Stimulated activated CD4-positive, alpha-beta T cell treated with anti-CD3 and anti-CD28 coated beads, Interleukin-15, amount 100 ng/mL, for 1 hour (primary cell): ENCODE data around the gene BAD.
A peak's percentile ranks its signal among the peaks of the same experiment; 100 is the strongest.

Experiments
- DNase-seq, 2 donors: peaks; one replicate each; pipeline ENCODE4 v3.0.0-alpha.2; 2020; ENCODE audit warnings: low read depth in 1 of 2, low spot score in 1 of 2

Gene BAD

GRCh38 chr11:64281957-64282770 lies 2.3 kb downstream of the BAD start:
- no peak for DNase-seq

- no peak for DNase-seq
Measured at GRCh38 chr11:64278576-64279190, 5.8 kb downstream of the BAD start.

- DNase-seq, result no peak
Measured at GRCh38 chr11:64276653-64277431, 7.6 kb downstream of the BAD start.

DNA sequence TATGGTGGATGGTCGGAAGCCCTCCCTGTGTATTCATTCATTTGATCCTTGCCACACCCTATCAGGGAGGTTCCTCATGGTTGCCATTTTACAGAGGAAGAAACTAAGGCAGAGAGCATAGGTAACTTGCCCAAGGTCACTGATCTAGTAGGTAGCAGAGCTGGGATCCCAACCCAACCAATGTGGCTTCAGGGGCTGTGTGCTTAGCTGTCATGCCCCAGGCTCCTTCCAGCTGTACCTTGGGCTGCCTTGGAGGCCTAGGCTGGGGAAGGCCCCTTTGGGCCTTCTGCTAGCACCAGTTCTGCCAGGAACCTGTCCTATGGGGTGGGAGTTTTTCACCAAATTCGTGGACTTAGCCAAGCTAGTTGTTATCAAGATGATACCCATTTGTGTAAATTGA lies 8.6 kb downstream of the BAD start:
- DNase-seq, result no peak

DNA sequence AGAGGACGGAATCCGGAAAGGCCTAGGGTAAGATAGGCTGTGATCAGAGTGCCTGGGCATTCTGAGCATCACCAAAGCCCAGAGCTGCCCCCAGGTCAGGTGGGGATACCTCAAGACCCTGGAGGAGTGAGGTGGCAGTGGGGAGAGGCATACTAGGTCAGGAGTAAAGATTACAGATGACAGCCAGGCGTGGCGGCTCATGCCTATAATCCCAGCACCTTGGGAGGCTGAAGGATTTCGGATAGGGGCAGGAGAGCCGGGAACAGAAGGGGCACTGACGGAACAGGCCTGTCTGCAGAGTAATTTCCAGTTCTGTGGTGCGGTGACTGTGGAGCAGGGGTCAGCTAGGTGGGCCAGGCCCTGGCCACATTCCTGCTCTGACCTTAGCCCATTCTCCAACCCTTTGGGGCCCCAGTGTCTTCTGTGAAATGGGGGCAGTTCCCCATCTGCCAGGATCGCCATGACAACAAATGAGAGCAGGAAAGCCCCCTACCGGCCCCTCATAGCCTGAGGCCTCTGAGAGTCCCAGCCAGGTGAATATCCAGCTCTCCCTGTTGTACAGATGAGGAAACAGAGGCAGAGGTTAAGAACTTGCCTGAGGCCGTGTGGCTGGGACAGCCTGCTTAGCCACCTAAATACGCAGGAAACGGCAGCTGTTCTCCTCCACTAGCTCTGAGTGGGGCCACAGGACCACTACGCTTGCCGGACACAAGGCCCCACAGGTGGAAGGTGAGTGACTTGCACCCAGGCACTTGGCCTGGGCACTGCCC lies 9.2 kb downstream of the BAD start:
- DNase-seq, result no peak

GRCh38 chr11:64269540-64270220 lies 14.8 kb downstream of the BAD start:
- peak; percentile 95 to 98 for DNase-seq

- DNase-seq, result no peak
Measured at GRCh38 chr11:64268893-64269539, 15.4 kb downstream of the BAD start.

DNA sequence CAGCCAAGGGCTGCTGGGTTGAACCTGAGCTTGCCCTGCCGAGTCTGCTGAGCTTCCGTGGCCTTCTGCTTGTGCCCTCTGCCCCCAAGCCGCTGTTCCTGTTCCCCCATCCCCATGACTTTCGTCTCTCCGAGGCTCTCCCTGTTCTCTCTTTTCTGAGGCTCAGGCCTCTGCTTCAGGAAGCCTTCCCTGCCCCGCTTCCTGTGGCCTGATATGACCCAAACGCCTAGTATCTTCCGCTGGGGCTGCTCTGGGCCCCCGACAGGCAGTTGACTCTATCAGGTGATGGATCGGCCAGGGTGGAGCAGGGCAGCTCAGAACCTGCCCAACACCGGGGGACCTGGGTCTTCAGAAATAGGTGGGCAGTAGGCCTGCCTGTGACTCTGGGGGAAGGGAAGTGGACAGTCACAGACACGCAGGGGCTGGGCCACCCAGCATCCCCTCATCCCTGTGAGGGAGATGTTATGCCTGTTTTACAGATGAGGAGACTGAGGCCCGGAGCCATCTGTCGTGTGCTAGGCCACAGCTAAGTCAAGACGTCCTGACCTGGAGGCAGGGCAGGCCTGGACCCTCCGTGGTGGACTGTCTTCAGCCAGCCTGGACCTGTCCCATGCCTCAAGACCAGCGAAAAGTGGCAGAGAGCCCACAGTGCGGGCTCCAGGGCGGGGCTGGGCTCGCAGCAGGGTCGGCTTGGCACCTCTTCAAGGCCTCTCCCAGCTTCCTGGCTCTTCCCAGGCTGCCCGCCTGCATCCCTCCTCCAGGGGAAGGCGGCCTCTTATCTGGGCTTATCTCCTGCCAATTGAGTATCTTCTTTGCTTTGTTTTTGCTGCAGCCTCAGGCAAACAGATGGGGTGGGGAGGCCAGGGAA lies 16.2 kb downstream of the BAD start:
- DNase-seq, result no peak

GRCh38 chr11:64267207-64267945 lies 17.1 kb downstream of the BAD start:
- no peak for DNase-seq

DNA sequence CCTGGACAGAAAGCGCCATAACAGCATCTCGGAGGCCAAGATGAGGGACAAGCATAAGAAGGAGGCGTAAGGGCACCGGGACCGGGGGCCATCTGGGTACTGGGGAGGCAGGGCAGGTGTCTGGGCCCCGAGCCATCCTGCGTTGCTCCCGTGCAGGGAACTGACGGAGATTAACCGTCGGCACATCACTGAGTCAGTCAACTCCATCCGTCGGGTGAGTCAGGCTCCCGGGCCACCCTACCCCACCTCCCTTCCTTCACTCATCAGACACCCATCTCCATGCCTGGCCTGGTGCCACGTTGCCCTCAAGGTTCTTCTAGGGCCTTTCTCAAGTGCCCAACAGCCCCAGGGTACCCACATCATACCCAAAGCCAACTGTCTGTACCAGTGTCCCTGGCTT lies 18.1 kb downstream of the BAD start:
- DNase-seq, result no peak

DNA sequence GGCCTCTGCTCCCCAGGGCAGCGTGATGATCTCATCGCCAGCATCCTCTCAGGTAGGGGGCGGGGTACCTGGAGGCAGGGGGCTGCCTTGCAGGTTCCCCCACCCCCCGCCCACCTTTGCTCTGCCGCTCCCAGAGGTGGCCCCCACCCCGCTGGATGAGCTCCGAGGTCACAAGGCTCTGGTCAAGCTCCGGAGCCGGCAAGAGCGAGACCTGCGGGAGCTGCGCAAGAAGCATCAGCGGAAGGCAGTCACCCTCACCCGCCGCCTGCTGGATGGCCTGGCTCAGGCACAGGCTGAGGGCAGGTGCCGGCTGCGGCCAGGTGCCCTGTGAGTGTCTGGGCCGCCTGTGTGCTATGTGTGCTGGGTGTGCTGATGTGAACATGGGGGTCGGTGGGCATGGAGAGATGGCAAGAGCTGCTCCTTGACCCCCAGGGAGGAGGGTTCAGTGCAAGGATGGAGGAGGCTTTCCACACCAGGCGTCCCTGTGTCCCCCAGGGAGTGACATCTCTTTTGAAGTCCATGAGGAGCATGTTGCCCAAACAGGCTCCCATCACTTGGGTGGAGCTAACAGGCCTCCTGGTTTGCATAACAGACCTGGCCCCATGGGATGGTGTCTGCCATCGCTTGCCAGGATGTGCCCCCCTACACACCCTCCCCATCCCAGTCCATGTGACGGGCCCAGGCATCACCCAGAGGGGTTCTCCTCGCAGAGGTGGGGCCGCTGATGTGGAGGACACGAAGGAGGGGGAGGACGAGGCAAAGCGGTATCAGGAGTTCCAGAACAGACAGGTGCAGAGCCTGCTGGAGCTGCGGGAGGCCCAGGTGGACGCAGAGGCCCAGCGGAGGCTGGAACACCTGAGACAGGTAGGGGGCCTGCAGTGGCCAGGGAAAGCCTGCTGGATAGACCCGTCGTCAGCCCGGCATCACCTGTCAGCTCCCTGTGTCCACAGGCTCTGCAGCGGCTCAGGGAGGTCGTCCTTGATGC lies 19.0 kb downstream of the BAD start:
- no peak for DNase-seq

DNA sequence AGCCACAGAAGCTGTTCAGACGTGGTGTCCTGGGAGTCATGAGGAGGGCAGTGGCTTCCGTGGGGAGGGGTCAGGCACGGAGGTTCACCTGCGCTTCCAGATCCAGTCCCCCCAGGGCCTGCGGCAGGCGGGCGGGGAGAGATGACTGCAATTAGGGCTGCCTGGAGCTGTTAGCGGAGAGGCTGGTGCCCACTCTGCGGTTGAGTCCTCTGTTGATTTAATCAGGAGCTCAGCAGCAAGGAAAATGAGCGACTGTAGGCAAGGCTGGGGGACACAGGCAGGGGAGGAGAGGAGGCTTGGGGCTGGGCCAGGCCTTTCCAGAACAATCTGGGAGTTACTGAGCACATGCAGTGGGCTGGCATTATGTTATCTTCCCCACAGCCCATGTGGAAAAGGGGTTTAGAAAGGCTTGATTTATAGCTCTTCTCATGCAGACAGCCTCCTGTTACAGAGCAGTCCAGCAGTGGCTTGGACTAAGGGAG lies 20.1 kb downstream of the BAD start:
- DNase-seq, result no peak

DNA sequence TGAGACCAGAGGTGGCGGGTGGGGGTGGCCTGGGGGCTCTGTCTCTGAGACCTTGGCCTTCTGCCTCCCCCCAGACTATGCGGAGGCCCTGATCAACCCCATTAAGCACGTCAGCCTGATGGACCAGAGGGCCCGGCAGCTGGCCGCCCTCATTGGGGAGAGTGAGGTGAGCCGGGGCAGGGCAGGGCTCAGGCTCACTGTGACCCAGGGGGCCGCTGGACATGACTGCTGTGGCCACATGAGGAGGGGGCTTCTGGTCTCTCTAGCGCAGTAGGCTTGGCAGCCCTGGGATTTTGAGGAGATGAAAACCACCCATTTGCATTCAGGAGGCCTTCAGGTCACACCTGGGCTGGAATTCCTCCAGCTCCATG lies 20.5 kb downstream of the BAD start:
- no peak for DNase-seq

DNA sequence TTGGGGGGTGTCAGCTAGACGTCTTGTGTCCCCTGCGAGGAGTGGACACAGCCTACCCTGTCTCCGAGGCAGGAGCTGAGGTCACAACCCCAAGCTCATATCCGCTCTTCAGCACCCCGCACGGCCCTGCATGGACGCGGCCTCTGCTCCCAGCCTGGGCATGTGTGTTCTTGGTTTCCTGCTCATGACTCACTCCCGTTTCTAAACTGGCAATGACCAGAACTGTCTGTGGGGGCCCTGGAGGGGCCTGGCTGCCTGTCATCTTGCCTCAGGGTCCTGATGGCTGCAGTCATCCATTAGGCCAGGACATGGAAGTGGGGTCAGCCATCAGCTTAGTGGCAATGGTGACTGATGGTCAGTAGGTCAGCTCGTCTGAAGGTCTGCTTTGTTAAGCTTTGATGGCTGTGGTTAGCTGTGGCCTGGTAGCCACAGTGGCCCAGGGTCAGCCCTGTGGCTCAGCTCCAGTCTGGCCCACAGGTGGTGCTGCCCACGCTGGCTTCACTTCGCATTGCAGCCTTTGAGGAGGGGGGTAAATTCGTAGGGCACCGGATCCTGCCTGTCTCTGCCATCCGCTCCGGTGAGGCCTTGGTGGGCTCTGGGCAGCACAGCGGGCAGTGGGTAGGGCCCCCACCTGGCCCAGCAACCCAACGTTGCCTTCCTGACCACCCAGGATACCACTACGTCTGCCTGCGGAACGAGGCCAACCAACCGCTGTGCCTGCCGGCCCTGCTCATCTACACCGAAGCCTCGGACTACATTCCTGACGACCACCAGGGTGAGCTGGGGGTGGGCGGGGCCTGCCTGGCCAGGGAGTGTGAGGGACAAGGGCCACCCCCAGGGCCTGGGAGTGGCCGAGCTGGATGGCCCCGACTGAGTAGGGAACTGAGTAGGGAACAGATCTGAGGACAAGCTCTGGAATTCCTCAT lies 21.2 kb downstream of the BAD start:
- DNase-seq, result no peak

DNA sequence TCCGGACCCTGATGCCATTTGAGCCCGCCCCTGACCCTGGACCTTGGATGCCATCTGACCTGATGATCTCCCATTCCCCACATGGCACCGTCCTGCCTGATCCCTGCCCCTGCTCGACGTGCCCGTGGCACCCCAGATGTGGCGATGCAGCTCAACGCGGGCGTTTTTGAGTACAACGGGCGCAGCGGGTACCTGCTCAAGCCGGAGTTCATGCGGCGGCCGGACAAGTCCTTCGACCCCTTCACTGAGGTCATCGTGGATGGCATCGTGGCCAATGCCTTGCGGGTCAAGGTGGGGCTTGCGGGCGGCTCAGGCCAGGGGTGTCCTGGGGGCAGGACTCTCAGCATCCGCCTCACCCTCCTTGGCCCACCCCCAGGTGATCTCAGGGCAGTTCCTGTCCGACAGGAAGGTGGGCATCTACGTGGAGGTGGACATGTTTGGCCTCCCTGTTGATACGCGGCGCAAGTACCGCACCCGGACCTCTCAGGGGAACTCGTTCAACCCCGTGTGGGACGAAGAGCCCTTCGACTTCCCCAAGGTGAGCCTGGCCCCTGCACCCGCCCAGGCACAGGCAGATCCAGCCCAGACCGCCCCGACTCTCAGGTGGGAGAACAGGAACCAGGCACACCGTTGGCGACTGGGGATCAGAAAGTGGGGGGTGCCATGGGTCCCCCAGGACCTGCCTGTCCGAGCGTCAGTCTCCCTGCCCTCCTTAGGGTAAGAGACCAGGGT lies 22.0 kb downstream of the BAD start:
- DNase-seq, result no peak
